Measurements from ENCODE around the gene MID1IP1. TPM values are rescaled to one million over a fixed set of nuclear protein-coding genes. Genes with fewer than 3 reads are reported as not detected.

Gene MID1IP1
- total and polyA plus RNA-seq, 10 of the 15 experiments (the other 5 are each of a cell fraction or from before 2014, with no cell fraction given) = 0.21 to 62.2 (median 14.6) TPM

DNA sequence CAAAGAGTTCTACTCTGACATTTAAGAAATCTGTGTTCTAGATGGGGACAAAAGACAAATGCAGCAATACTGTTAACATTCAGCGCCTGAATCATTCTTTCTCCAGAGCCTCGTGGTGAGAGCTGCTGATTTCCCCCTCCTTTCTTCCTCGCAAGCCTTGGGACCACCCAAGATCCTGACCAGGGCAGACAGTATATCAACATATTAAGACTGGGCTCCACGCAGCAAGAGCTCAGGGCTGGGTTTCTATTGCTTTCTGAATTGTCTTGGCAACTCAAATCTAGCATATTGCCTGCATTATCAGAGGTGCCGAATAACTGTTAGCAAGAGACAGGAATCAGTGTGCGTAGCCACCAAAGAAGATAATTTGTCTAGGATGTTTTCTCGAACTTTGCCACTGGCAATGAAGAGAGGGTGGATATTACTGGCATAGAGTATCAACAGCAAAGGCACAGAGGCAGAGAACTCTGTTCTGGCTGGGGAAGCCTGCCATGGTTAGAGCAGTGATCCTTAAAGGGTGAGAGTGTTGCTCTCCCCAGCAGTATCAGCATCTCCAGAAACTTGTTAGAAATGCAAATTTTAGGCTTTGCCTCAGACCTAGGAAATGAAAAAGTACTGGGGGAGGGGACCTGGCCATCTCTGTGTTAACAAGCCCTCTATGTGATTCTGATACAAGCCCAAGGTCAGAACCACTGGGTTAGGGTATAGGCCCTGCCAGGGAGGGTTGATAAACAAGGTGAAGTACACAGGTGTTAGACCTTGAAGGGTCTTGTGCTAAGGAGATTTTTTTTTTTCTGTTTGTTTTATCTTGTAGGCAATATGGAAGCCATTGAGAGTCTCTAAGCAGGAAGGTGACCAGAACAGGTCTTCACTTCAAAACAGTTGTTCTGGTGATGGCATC is 46.2 kb upstream of the MID1IP1 start:
- ChIA-PET SMC1A (ENCODE audit: uncharacterized antibody, unreplicated experiment) (interaction anchor here (0.6 to 1.9 kb wide), 11 partner anchors 8 to 487 kb away, joined by 3 to 6 read pairs (median 4); no protein-coding TSS in a partner anchor), POLR2A (no interaction called here), CTCF (interaction anchor here (0.6 to 2.0 kb wide), 16 partner anchors 11 to 397 kb away, joined by 3 to 7 read pairs (median 4); no protein-coding TSS in a partner anchor), RAD21 (ENCODE audit: unreplicated experiment) (interaction anchor here (1.5 to 1.8 kb wide), 2 partner anchors 11 to 393 kb away, joined by 3 to 4 read pairs; no protein-coding TSS in a partner anchor)
- Histone ChIP-seq H3K27me3 (replicated peaks in 1 of 2; ENCODE audit: control insufficient read depth in 2 of 2, insufficient read depth in 2 of 2, low read length in 1 of 2) (no peaks in the 10 kb centered on the region), H3K36me3 (ENCODE audit: control insufficient read depth in 2 of 2, insufficient read depth in 2 of 2, low read length in 1 of 2) (no peaks in the 10 kb centered on the region), H3K4me1 (ENCODE audit: control insufficient read depth, insufficient read depth, low read length) (no peaks in the 10 kb centered on the region), H3K4me3 (no peak overlapping the region), H3K9me3 (replicated peaks; ENCODE audit: control insufficient read depth, insufficient read depth, low read length) (no peaks in the 10 kb centered on the region; the same call in 2 of the 3 replicates), H4K20me1 (ENCODE audit: control insufficient read depth, insufficient read depth) (no peaks in the 10 kb centered on the region), H3K79me2 (ENCODE audit: control insufficient read depth, insufficient read depth, low read length) (no peaks in the 10 kb centered on the region), H3K27ac (ENCODE audit: control insufficient read depth, insufficient read depth) (no peak overlapping the region), H2AFZ (ENCODE audit: control insufficient read depth, low read depth, low read length) (no peak overlapping the region), H3K4me2 (ENCODE audit: control insufficient read depth, insufficient read depth) (no peak overlapping the region), H3K9ac (ENCODE audit: control insufficient read depth, insufficient read depth, low read length) (no peak overlapping the region)
- TF ChIP-seq ZNF384 (IDR thresholded peaks at IDR 0.05; ENCODE audit: borderline replicate concordance, low read depth, low read length) = no peak
- TF ChIP-seq, protein P1, sequence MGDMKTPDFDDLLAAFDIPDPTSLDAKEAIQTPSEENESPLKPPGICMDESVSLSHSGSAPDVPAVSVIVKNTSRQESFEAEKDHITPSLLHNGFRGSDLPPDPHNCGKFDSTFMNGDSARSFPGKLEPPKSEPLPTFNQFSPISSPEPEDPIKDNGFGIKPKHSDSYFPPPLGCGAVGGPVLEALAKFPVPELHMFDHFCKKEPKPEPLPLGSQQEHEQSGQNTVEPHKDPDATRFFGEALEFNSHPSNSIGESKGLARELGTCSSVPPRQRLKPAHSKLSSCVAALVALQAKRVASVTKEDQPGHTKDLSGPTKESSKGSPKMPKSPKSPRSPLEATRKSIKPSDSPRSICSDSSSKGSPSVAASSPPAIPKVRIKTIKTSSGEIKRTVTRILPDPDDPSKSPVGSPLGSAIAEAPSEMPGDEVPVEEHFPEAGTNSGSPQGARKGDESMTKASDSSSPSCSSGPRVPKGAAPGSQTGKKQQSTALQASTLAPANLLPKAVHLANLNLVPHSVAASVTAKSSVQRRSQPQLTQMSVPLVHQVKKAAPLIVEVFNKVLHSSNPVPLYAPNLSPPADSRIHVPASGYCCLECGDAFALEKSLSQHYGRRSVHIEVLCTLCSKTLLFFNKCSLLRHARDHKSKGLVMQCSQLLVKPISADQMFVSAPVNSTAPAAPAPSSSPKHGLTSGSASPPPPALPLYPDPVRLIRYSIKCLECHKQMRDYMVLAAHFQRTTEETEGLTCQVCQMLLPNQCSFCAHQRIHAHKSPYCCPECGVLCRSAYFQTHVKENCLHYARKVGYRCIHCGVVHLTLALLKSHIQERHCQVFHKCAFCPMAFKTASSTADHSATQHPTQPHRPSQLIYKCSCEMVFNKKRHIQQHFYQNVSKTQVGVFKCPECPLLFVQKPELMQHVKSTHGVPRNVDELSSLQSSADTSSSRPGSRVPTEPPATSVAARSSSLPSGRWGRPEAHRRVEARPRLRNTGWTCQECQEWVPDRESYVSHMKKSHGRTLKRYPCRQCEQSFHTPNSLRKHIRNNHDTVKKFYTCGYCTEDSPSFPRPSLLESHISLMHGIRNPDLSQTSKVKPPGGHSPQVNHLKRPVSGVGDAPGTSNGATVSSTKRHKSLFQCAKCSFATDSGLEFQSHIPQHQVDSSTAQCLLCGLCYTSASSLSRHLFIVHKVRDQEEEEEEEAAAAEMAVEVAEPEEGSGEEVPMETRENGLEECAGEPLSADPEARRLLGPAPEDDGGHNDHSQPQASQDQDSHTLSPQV (IDR thresholded peaks at IDR 0.05) = no peak
- no peak for TF ChIP-seq IKZF1 (conservative IDR thresholded peaks at IDR 0.05)
- no peak for TF ChIP-seq NFXL1 (IDR thresholded peaks at IDR 0.05; ENCODE audit: borderline replicate concordance)
- TF ChIP-seq PAX8 (IDR thresholded peaks at IDR 0.05) = no peak
- no peak for TF ChIP-seq IKZF2 (IDR thresholded peaks at IDR 0.05)
- no peak for TF ChIP-seq NBN (IDR thresholded peaks at IDR 0.05)
- TF ChIP-seq GATAD2B (conservative IDR thresholded peaks at IDR 0.05; ENCODE audit: low read depth) = no peak
- no peak for TF ChIP-seq HDGF (IDR thresholded peaks at IDR 0.05)
- TF ChIP-seq IRF4 (IDR thresholded peaks at IDR 0.05; ENCODE audit: low read depth, low read length) = no peak
- no peak for TF ChIP-seq POLR2A (IDR thresholded peaks at IDR 0.05; ENCODE audit: low read depth, low read length)
- TF ChIP-seq, protein P2, sequence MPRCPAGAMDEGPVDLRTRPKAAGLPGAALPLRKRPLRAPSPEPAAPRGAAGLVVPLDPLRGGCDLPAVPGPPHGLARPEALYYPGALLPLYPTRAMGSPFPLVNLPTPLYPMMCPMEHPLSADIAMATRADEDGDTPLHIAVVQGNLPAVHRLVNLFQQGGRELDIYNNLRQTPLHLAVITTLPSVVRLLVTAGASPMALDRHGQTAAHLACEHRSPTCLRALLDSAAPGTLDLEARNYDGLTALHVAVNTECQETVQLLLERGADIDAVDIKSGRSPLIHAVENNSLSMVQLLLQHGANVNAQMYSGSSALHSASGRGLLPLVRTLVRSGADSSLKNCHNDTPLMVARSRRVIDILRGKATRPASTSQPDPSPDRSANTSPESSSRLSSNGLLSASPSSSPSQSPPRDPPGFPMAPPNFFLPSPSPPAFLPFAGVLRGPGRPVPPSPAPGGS (IDR thresholded peaks at IDR 0.05; ENCODE audit: borderline replicate concordance, insufficient read depth, low read depth, low read length, poor library complexity, severe bottlenecking) = no peak
- no peak for TF ChIP-seq MEF2B (IDR thresholded peaks at IDR 0.05; ENCODE audit: partially characterized antibody, poor library complexity, severe bottlenecking)
- no peak for TF ChIP-seq RBBP5 (conservative IDR thresholded peaks at IDR 0.05)
- TF ChIP-seq PAX5 (IDR thresholded peaks at IDR 0.05; ENCODE audit: borderline replicate concordance, low read depth, low read length) = no peak
- no peak for TF ChIP-seq HDAC6 (IDR thresholded peaks at IDR 0.05; ENCODE audit: unreplicated experiment)
- TF ChIP-seq TCF3 (IDR thresholded peaks at IDR 0.05; ENCODE audit: borderline replicate concordance, insufficient read depth, low read depth, low read length) = no peak
- no peak for TF ChIP-seq SMAD5 (IDR thresholded peaks at IDR 0.05; ENCODE audit: low read depth)
- 28% methylated on average over 7 of the region's 7 CpGs for WGBS (ENCODE audit: insufficient coverage, insufficient replicate concordance, low lambda C conversion rate, missing lambda C conversion rate)
- DNase-seq (ENCODE audit: low read depth, low spot score) (no peak), FAIRE-seq (no peak), ATAC-seq (no peak; the same call in 2 of the 3 replicates)
- BruUV-seq (replicated peaks) = no TSS peak
- in situ Hi-C loops (cut with MboI) = loop anchor here (5.0 kb wide), 1 partner anchor 487 kb away; no protein-coding TSS in a partner anchor
- intact Hi-C loops (cut with micrococcal nuclease; ENCODE audit: unreplicated experiment) = loop anchor here (2.0 to 5.0 kb wide), 3 partner anchors 232 to 488 kb away; no protein-coding TSS in a partner anchor
